HuH-7.5 (cell line): ENCODE data around the gene TOM1L2.

ENCODE experiments used
- DNase-seq: peaks from one replicate; pipeline ENCODE4 v3.0.0; 2011; ENCODE audit warnings: low spot score

The TOM1L2 gene

DNA sequence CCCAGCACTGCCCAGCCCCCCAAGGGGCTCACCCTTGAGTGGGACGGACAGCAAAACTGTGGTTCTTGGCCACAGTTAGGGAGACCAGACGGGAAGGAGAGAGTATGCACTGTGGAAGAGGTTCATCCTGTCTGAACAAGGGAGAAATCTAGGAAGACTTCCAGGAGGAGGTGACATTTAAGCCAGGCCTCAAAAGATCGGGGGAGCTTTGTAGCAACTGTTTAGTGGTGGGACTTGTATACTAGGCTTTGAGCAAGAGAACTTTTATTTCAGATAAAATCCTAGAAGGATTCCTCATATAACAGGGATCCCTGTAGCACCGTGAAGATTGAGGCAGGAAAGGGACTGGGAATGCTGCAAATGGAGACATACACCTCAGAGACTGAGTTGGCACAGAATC lies 166.2 kb downstream of the TOM1L2 start:
- no peak for DNase-seq

DNA sequence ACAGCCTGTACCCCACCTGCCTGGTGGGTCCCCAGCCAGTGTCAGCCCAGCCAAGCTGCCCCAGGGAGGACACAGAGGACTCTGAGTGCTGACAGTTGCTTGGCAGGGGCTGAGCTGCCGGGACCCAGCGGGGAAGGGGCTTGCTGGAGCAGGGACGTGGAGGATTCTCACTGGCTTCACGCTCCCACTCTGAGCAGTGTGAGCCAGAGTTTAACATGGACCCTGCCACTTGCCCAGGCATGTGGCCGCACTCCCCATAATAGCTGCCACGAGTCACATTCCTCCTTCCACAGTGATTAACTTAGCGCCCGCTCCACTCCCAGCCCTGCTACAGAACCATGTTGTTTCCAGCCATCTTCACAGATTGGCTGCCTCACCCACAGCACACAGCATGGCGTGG lies 166.6 kb downstream of the TOM1L2 start:
- no peak for DNase-seq

DNA sequence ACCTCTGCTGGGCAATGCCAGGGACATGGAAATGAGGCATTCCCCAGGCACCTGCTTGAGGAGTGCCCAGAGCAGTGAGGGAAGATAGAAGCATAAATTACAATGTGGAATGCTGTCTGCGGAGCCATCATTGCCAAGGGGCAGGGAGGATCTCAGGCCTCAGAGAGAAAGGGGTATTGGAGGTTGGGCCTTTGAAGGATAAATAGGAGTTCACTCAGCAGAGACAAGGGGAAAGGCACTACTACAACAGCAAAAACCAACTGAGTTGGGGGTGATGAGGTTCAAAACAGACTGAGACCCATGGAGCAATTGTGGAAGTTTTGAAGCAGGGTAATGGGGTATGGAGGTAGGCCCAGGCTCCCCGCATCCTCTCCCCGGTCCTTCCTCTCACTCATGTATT lies 168.2 kb downstream of the TOM1L2 start:
- no peak for DNase-seq

DNA sequence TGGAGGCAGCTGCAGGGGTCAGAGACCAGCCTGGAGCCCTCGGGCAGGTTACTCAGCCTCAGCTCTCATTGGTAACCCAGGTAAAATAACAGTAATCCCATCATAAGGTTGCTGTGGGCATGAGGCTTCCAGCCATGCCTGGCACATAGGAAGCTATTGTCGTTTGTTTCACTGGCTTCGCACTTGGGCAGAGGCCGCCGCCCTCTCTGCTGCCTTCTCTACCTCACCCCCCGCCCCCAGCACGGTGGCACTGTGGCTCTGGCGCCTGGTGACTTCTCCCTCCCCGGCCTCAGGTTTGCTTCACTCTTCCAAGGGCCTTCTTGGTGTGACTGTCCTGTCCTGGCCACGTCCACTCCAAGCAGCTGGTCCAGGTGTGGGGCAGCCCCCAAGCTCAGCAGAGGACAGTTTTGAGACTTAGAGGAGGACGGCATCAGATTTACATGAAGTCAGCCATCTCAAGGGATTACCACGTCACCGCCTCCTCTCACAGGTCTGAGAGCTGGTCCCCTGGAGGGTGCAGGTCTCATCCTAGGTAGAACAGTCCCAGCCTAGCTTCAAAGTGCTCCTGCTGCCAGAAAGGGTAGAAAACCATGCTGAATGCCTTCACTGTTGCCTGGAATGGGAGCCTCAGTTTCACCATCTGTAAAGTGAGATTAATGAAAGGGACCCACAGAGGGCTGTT lies 170.3 kb downstream of the TOM1L2 start:
- DNase-seq = no peak

DNA sequence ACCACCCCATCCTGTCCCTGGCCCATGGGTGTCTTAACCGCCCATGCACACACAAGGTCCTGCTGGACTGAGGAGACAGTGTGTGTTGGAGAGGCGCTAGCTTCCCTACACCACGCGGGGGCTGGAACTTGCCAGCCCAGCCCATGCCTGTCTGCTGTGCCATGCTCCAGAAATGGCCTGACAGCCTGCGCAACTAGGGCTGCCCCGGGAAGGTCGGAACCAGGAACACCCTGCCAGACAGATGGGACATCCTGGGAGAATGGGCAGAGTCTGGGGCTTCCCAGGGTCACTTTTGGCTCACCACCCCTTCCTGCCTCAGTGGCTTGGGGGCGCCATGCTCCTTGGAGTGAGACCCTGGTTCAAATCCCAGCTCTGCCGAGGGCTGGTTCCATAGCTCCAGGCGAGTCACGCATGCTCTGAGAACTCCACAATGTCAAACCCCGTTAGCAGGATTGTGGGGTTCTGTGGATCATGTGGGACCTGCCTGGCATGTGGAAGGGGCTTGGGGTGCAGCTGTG lies 171.6 kb downstream of the TOM1L2 start:
- no peak for DNase-seq

DNA sequence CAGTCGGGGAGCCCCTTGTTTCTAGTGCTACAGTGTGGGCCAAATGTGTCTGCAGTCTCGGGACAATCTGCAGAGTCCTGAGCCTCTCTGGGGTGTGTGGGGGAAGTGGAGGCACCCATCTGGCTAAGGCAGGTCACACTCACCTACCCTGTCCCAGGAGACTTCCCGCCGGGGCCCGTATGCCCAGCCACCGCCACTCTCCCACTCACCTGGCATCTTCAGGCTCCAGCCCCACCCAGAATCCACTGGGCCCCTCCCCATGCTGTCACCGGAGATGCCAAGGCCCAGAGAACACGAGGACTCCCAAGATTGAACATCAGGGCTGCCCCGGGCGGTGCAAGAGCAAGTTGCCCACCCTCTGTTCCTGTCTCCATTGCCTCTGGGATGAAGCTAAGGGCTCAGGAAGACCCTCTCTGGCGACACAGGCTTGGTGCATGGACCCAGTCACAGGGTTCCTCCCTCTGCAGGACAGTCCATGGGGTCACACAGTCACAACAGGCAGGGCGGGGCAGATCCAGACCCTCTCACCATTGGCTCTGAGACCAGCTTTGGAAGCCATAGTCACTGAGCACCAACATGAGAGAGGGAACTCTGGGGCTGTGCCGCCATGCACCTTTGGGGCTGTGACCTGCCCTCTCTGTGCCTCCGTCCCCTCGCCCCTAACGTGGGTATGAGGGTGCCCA lies 173.5 kb downstream of the TOM1L2 start:
- no peak for DNase-seq

DNA sequence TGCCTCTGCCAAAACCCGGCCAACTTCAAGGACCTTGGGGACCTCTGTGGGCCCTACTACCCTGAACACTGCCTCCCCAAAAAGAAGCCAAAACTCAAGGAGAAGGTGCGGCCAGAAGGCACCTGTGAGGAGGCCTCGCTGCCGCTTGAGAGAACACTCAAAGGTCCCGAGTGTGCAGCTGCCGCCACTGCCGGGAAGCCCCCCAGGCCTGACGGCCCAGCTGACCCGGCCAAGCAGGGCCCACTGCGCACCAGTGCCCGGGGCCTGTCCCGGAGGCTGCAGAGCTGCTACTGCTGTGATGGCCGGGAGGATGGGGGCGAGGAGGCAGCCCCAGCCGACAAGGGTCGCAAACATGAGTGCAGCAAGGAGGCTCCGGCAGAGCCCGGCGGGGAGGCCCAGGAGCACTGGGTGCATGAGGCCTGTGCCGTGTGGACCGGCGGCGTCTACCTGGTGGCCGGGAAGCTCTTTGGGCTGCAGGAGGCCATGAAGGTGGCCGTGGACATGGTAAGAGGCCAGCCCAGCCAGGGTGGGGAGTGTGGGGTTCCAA lies 174.1 kb downstream of the TOM1L2 start:
- DNase-seq = no peak

DNA sequence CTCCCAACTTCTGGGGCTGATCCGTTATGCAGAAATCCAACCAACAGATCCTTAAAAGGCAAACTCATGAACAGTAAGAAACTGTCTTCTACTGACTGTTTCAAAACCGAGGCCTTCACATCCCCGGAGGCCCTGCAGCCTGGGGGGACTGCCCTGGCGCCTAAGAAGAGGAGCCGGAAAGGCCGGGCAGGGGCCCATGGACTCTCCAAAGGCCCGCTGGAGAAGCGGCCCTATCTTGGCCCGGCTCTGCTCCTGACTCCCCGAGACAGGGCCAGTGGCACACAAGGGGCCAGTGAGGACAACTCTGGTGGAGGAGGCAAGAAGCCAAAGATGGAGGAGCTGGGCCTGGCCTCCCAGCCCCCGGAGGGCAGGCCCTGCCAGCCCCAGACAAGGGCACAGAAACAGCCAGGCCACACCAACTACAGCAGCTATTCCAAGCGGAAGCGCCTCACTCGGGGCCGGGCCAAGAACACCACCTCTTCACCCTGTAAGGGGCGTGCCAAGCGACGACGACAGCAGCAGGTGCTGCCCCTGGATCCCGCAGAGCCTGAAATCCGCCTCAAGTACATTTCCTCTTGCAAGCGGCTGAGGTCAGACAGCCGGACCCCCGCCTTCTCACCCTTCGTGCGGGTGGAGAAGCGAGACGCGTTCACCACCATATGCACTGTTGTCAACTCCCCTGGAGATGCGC lies 174.9 kb downstream of the TOM1L2 start:
- no peak for DNase-seq

DNA sequence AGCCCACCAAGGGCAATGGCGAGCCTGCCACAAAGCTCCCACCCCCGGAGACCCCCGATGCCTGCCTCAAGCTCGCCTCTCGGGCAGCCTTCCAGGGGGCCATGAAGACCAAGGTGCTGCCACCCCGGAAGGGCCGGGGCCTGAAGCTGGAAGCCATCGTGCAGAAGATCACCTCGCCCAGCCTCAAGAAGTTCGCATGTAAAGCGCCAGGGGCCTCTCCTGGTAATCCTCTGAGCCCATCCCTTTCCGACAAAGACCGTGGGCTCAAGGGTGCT lies 175.5 kb downstream of the TOM1L2 start:
- no peak for DNase-seq

DNA sequence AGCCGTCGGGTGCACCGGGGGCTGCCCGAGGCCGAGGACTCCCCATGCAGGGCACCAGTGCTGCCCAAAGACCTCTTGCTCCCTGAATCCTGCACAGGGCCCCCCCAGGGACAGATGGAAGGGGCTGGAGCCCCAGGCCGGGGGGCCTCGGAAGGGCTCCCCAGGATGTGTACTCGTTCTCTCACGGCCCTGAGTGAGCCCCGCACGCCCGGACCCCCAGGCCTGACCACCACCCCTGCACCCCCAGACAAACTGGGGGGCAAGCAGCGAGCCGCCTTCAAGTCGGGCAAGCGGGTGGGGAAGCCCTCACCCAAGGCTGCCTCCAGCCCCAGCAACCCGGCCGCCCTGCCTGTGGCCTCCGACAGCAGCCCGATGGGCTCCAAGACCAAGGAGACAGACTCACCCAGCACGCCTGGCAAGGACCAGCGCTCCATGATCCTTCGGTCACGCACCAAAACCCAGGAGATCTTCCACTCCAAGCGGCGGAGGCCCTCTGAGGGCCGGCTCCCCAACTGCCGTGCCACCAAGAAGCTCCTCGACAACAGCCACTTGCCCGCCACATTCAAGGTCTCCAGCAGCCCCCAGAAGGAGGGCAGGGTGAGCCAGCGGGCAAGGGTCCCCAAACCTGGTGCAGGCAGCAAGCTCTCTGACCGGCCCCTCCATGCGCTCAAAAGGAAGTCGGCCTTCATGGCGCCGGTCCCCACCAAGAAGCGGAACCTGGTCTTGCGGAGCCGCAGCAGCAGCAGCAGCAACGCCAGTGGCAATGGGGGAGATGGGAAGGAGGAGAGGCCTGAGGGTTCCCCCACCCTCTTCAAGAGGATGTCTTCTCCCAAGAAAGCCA lies 176.0 kb downstream of the TOM1L2 start:
- DNase-seq = no peak

DNA sequence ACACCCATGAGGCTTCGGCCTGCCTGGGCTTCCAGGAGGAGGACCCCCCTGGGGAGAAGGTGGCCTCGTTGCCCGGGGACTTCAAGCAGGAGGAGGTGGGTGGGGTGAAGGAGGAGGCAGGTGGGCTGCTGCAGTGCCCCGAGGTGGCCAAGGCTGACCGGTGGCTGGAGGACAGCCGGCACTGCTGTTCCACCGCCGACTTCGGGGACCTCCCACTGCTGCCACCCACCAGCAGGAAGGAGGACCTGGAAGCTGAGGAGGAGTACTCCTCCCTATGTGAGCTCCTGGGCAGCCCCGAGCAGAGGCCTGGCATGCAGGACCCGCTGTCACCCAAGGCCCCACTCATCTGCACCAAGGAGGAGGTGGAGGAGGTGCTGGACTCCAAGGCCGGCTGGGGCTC lies 176.9 kb downstream of the TOM1L2 start:
- no peak for DNase-seq

DNA sequence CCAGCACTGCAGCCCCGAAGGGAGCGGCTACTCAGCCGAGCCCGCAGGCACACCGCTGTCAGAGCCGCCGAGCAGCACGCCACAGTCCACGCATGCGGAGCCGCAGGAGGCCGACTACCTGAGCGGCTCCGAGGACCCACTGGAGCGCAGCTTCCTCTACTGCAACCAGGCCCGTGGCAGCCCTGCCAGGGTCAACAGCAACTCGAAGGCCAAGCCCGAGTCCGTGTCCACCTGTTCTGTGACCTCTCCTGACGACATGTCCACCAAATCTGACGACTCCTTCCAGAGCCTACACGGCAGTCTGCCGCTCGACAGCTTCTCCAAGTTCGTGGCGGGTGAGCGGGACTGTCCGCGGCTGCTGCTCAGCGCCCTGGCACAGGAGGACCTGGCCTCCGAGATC lies 177.8 kb downstream of the TOM1L2 start:
- DNase-seq = no peak
